ENCODE data around the gene GCDH. TPM values are rescaled to one million over a fixed set of nuclear protein-coding genes. Genes with fewer than 3 reads are reported as not detected.

The GCDH gene
- total RNA-seq, 1 experiment from 2014 or later, result 53.2 TPM

GRCh38 chr19:12868540-12869112 lies 22.3 kb upstream of the GCDH start:
- Histone ChIP-seq H4K20me1 (ENCODE audit: control insufficient read depth, insufficient read depth, insufficient read length) (peaks cover 7% of the 10 kb centered on the region), H2BK12ac (ENCODE audit: insufficient read length, low read depth, low read length) (no peak overlapping the region), H3K56ac (ENCODE audit: insufficient read length, low read depth, low read length) (no peak overlapping the region), H3K4me2 (ENCODE audit: insufficient read depth, insufficient read length, low read length) (no peak overlapping the region), H3K23ac (ENCODE audit: insufficient read length, low read depth, low read length) (no peak overlapping the region), H4K8ac (replicated peaks; ENCODE audit: insufficient read length, low read depth, low read length) (no peak overlapping the region), H4K5ac (ENCODE audit: insufficient read length, low read depth, low read length) (no peak overlapping the region), H3K27ac (ENCODE audit: insufficient read length, low read depth, low read length) (no peak overlapping the region), H3K9me3 (ENCODE audit: control insufficient read depth, low read depth, low read length) (no peaks in the 10 kb centered on the region), H2BK20ac (ENCODE audit: low read depth, low read length, poor library complexity, severe bottlenecking) (no peak overlapping the region), H2AFZ (ENCODE audit: low read length) (no peak overlapping the region), H3K79me1 (ENCODE audit: insufficient read depth, low read depth, low read length, poor library complexity, severe bottlenecking) (no peaks in the 10 kb centered on the region), H3K4me1 (ENCODE audit: insufficient read depth, low read length) (peaks cover 3% of the 10 kb centered on the region; the same call in 1 of the 2 replicates), H3T11ph (ENCODE audit: low read length) (no peak overlapping the region), H3K23me2 (ENCODE audit: insufficient read length, low read depth, low read length, poor library complexity, severe bottlenecking) (peaks cover 5% of the 10 kb centered on the region), H3K18ac (ENCODE audit: insufficient read length, low read depth, low read length) (no peak overlapping the region), H3K27me3 (ENCODE audit: insufficient read depth, low read length) (no peaks in the 10 kb centered on the region), H2AK5ac (ENCODE audit: insufficient read length, low read length) (no peak overlapping the region), H4K91ac (ENCODE audit: insufficient read length, low read depth, low read length) (no peak overlapping the region), H2BK15ac (ENCODE audit: low read depth, low read length) (no peak overlapping the region), H2BK120ac (ENCODE audit: low read depth, low read length, poor library complexity, severe bottlenecking) (no peak overlapping the region), H3K4ac (ENCODE audit: low read depth, low read length) (no peak overlapping the region), H3K9ac (ENCODE audit: extremely low read depth, insufficient read length, low read length) (no peak overlapping the region), H3K14ac (ENCODE audit: insufficient read depth, low read length) (no peak overlapping the region), H3K79me2 (ENCODE audit: insufficient read depth, low read length) (no peaks in the 10 kb centered on the region), H2BK5ac (ENCODE audit: insufficient read length, low read length) (no peak overlapping the region)
- peaks cover 30 to 41% (median 31%) of the 10 kb centered on the region in 3 experiments for H3K36me3 Mint-ChIP-seq (ENCODE audit: insufficient read depth in 1 of 3, low read depth in 3 of 3)
- H3K27ac Mint-ChIP-seq, result no peak overlapping the region
- H3K27me3 Mint-ChIP-seq (ENCODE audit: low read depth), result peaks cover 5% of the 10 kb centered on the region
- no CpG with 5 or more reads among the region's 10 CpGs for WGBS (ENCODE audit: extremely low coverage, insufficient read length, low lambda C conversion rate)
- H3K4me3 Mint-ChIP-seq, result peak overlapping the region in 1 of 2 experiments; percentile 77; a peak in 2 of 5 replicates
- peaks cover 5 to 11% of the 10 kb centered on the region in 2 experiments; a peak in 4 of 5 replicates for H3K9me3 Mint-ChIP-seq
- peak; percentile 71 for DNase-seq
- TF ChIP-seq CTCF (conservative IDR thresholded peaks at IDR 0.05), result no peak
- H3K4me1 Mint-ChIP-seq, result peaks cover 24 to 32% of the 10 kb centered on the region in 2 experiments

Data from H9 (cell line).